ENCODE data around the gene PTTG1. TPM values are rescaled to one million over a fixed set of nuclear protein-coding genes. Genes with fewer than 3 reads are reported as not detected.

PTTG1 gene
- total and polyA plus RNA-seq, 3 donors from 2014 or later, result 153 to 429 (median 209) TPM

- H3K27me3 ChIP-seq, result no peaks in the 10 kb centered on the region
- intact Hi-C loops (cut with DNase I; ENCODE audit: low total_unique reads), result no loop called here
- DNase-seq, result no peak
- H3K9me3 ChIP-seq, result no peaks in the 10 kb centered on the region
- no peak overlapping the region for H3K4me3 ChIP-seq
- H3K4me1 ChIP-seq, result no peaks in the 10 kb centered on the region
- H3K27ac ChIP-seq, result no peak overlapping the region
- 90% methylated on average over 3 of the region's 3 CpGs for WGBS, 2 donors
- H3K36me3 ChIP-seq (ENCODE audit: low read depth, missing control alignments), result no peaks in the 10 kb centered on the region
- TF ChIP-seq CTCF (IDR thresholded peaks at IDR 0.05) (no peak), POLR2A (IDR thresholded peaks at IDR 0.05) (no peak)
Measured at GRCh38 chr5:160449458-160449857, 27.8 kb downstream of the PTTG1 start.

- H3K27me3 ChIP-seq, result no peaks in the 10 kb centered on the region
- TF ChIP-seq POLR2A (IDR thresholded peaks at IDR 0.05) (no peak), CTCF (IDR thresholded peaks at IDR 0.05) (no peak)
- no peaks in the 10 kb centered on the region for H3K4me1 ChIP-seq
- no peak overlapping the region for H3K4me3 ChIP-seq
- no peaks in the 10 kb centered on the region for H3K9me3 ChIP-seq
- intact Hi-C loops (cut with DNase I; ENCODE audit: low total_unique reads), result no loop called here
- 88 to 92% methylated on average over 9 of the region's 9 CpGs for WGBS, 2 donors
- H3K36me3 ChIP-seq (ENCODE audit: low read depth, missing control alignments), result no peaks in the 10 kb centered on the region
- no peak for DNase-seq
- no peak overlapping the region for H3K27ac ChIP-seq
Measured at GRCh38 chr5:160450164-160450932, 28.7 kb downstream of the PTTG1 start.

- Histone ChIP-seq H3K27ac (no peak overlapping the region), H3K36me3 (ENCODE audit: low read depth, missing control alignments) (no peaks in the 10 kb centered on the region), H3K4me1 (no peaks in the 10 kb centered on the region), H3K27me3 (no peaks in the 10 kb centered on the region), H3K9me3 (no peaks in the 10 kb centered on the region), H3K4me3 (no peak overlapping the region)
- no peak for TF ChIP-seq POLR2A (IDR thresholded peaks at IDR 0.05)
- no peak for TF ChIP-seq CTCF (IDR thresholded peaks at IDR 0.05)
- intact Hi-C loops (cut with DNase I; ENCODE audit: low total_unique reads), result no loop called here
- WGBS, 2 donors, result 92 to 96% methylated on average over 2 of the region's 2 CpGs
- no peak for DNase-seq
Measured at GRCh38 chr5:160451281-160451680, 29.6 kb downstream of the PTTG1 start.

- Histone ChIP-seq H3K36me3 (ENCODE audit: low read depth, missing control alignments) (no peaks in the 10 kb centered on the region), H3K27ac (no peak overlapping the region), H3K4me1 (no peaks in the 10 kb centered on the region), H3K9me3 (no peaks in the 10 kb centered on the region), H3K4me3 (no peak overlapping the region), H3K27me3 (no peaks in the 10 kb centered on the region)
- intact Hi-C loops (cut with DNase I; ENCODE audit: low total_unique reads), result no loop called here
- no peak for DNase-seq
- TF ChIP-seq CTCF (IDR thresholded peaks at IDR 0.05), result no peak
- TF ChIP-seq POLR2A (IDR thresholded peaks at IDR 0.05), result no peak
Measured at GRCh38 chr5:160452036-160452435, 30.4 kb downstream of the PTTG1 start.

GRCh38 chr5:160452795-160453194 is 31.1 kb downstream of the PTTG1 start:
- Histone ChIP-seq H3K4me1 (no peaks in the 10 kb centered on the region), H3K9me3 (no peaks in the 10 kb centered on the region), H3K27ac (no peak overlapping the region), H3K36me3 (ENCODE audit: low read depth, missing control alignments) (no peaks in the 10 kb centered on the region), H3K27me3 (no peaks in the 10 kb centered on the region), H3K4me3 (no peak overlapping the region)
- WGBS, 2 donors, result 34 to 39% methylated on average over 6 of the region's 6 CpGs
- intact Hi-C loops (cut with DNase I; ENCODE audit: low total_unique reads), result no loop called here
- TF ChIP-seq POLR2A (IDR thresholded peaks at IDR 0.05), result no peak
- TF ChIP-seq CTCF (IDR thresholded peaks at IDR 0.05), result no peak
- no peak for DNase-seq

Measured in testis (tissue), 3 donors.